Esophagus muscularis mucosa (tissue), 4 donors: ENCODE results near the gene SLC8A1. TPM values are rescaled to one million over a fixed set of nuclear protein-coding genes. Genes with fewer than 3 reads are reported as not detected.
A peak's percentile ranks its signal among the peaks of the same experiment; 100 is the strongest.

Experiments used
- DNase-seq: peaks from one replicate; pipeline ENCODE4 v3.0.0-alpha.2; 2017; ENCODE audit errors: extremely low spot score
- H3K27ac ChIP-seq, 4 donors: fragments of 200-600 bp; sonication (generic); replicated peaks in 1 of 4; 1 replicate in 3 of 4; 2 replicates in 1 of 4; pipeline ENCODE4 v1.5.1; 2016 to 2019; ENCODE audit warnings: mild to moderate bottlenecking in 1 of 4
- H3K27me3 ChIP-seq, 4 donors: fragments of 200-600 bp; sonication (generic); one replicate each; pipeline versions ENCODE4 v1.5.1 to v1.6.0; 2016 to 2019
- H3K36me3 ChIP-seq, 4 donors: fragments of 200-600 bp; sonication (generic); one replicate each; pipeline ENCODE4 v1.5.1; 2016 to 2019
- H3K4me1 ChIP-seq, 4 donors: fragments of 200-600 bp; sonication (generic); one replicate each; pipeline ENCODE4 v1.5.1; 2016 to 2019
- H3K4me3 ChIP-seq, 4 donors: fragments of 200-600 bp; sonication (generic); 1 replicate in 2 of 4; 2 replicates in 2 of 4; pipeline ENCODE4 v1.5.1; 2016 to 2019; ENCODE audit warnings: mild to moderate bottlenecking in 4 of 4, moderate library complexity in 1 of 4
- H3K9me3 ChIP-seq, 4 donors: fragments of 200-600 bp; sonication (generic); 1 replicate in 3 of 4; 2 replicates in 1 of 4; pipeline ENCODE4 v1.5.1; 2016 to 2019
- EP300 ChIP-seq: sonication (generic); formaldehyde crosslinking; IDR thresholded peaks from one replicate; pipeline ENCODE4 v1.6.1; 2017; ENCODE audit warnings: antibody characterized with exemption
- POLR2A ChIP-seq: fragments of 450-650 bp; IDR thresholded peaks from one replicate; pipeline ENCODE4 v1.6.1; 2017; ENCODE audit warnings: antibody characterized with exemption, moderate library complexity, mild to moderate bottlenecking, low read depth
- POLR2AphosphoS5 ChIP-seq, 2 donors: sonication (generic); formaldehyde crosslinking; IDR thresholded peaks; one replicate each; pipeline ENCODE4 v1.6.1; 2017; ENCODE audit warnings: antibody characterized with exemption in 2 of 2
- WGBS: methylation state at CpG from one replicate; pipeline ENCODE4 v1.1.5; 2018; 5-methylcytosine and 5-hydroxymethylcytosine counted together
- intact Hi-C: fragments of 100-400 bp; cut with DNase I; formaldehyde crosslinking; loops from one replicate; pipeline ENCODE4 v1.15.1; 2023
- total RNA-seq, 4 donors: library from RNA; depleted of rRNA; stranded (reverse); fragments of >200 nt; gene quantifications; one replicate each; pipeline versions ENCODE4 v1.1.0 to v1.2.1, GENCODE V29; 2016
- TF ChIP-seq, protein P1 (sequence below), 3 experiments: fragments of 200-600 bp in 2 of 3; fragments of 450-650 bp in 1 of 3; sonication (generic) in 2 of 3; IDR thresholded peaks; one replicate each; pipeline ENCODE4 v1.5.1; 2017 to 2019; ENCODE audit warnings: antibody characterized with exemption in 3 of 3, mild to moderate bottlenecking in 2 of 3, moderate library complexity in 1 of 3

The SLC8A1 gene
- total RNA-seq, 4 donors from 2014 or later, result 105 to 166 (median 157) TPM

DNA sequence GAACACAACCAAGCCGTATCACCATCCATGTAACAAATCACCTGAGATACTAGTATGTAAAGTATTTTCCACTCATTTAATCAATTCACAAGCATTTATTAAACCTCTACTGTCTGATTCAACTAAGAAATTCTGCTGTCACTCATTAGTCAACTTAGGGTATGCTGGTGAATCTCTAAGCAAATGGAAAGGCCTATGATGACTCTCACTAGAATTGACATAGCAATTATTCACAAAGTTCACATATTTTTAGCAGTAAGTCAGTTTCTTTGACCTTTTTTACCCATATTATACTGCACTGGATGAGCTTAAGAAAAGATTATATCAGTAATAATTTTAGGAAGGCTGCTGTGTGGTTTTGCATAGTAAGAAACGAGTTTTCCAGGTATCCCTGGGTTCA is 130.1 kb downstream of the SLC8A1 start:
- 99% methylated on average over 2 of the region's 2 CpGs for WGBS
- Histone ChIP-seq H3K27ac (no peak overlapping the region), H3K27me3 (no peaks in the 10 kb centered on the region), H3K4me1 (peaks cover 30 to 41% (median 35%) of the 10 kb centered on the region in 4 donors), H3K36me3 (no peaks in the 10 kb centered on the region), H3K9me3 (no peaks in the 10 kb centered on the region), H3K4me3 (no peak overlapping the region)
- TF ChIP-seq POLR2AphosphoS5 (IDR thresholded peaks at IDR 0.05), result no peak
- TF ChIP-seq EP300, result no peak
- TF ChIP-seq, protein P1, sequence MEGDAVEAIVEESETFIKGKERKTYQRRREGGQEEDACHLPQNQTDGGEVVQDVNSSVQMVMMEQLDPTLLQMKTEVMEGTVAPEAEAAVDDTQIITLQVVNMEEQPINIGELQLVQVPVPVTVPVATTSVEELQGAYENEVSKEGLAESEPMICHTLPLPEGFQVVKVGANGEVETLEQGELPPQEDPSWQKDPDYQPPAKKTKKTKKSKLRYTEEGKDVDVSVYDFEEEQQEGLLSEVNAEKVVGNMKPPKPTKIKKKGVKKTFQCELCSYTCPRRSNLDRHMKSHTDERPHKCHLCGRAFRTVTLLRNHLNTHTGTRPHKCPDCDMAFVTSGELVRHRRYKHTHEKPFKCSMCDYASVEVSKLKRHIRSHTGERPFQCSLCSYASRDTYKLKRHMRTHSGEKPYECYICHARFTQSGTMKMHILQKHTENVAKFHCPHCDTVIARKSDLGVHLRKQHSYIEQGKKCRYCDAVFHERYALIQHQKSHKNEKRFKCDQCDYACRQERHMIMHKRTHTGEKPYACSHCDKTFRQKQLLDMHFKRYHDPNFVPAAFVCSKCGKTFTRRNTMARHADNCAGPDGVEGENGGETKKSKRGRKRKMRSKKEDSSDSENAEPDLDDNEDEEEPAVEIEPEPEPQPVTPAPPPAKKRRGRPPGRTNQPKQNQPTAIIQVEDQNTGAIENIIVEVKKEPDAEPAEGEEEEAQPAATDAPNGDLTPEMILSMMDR (IDR thresholded peaks at IDR 0.05), result no peak
- no peak for TF ChIP-seq POLR2A
- intact Hi-C loops, result no loop called here
- DNase-seq, result no peak

DNA sequence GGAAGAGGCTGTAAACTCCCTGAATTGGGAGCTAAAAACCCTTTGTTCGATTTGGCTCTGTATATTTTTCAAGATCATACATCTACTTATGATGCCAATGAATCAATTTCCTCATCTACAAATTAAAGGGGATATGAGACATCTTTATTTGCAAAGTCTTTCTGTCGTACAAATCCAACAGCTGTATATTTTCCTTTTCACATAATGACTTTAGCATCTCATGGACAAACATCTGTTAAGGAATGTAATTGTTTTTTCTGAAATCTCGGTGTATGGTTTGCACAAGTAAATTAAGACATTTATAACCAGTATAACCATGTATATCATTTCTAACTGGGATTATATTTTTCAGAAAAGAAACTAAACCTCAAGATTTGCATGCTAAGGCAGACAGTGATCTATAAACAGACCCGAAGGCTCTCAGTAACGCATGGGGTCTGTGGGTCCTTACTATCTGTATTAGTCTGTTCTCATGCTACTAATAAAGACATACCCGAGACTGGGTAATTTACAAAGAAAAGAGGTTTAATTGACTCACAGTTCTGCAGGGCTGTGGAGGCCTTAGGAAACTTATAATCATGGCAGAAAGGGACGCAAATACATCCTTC is 130.8 kb downstream of the SLC8A1 start:
- no peak overlapping the region for H3K4me3 ChIP-seq
- no peaks in the 10 kb centered on the region for H3K36me3 ChIP-seq
- H3K4me1 ChIP-seq, result peaks cover 35 to 46% (median 38%) of the 10 kb centered on the region in 4 donors
- no peaks in the 10 kb centered on the region for H3K9me3 ChIP-seq
- no peaks in the 10 kb centered on the region for H3K27me3 ChIP-seq
- TF ChIP-seq POLR2A (no peak), EP300 (no peak), POLR2AphosphoS5 (IDR thresholded peaks at IDR 0.05) (no peak)
- TF ChIP-seq, protein P1 (IDR thresholded peaks at IDR 0.05), result no peak
- DNase-seq, result no peak
- intact Hi-C loops, result no loop called here
- H3K27ac ChIP-seq, result no peak overlapping the region
- WGBS, result 80% methylated on average over 7 of the region's 7 CpGs

DNA sequence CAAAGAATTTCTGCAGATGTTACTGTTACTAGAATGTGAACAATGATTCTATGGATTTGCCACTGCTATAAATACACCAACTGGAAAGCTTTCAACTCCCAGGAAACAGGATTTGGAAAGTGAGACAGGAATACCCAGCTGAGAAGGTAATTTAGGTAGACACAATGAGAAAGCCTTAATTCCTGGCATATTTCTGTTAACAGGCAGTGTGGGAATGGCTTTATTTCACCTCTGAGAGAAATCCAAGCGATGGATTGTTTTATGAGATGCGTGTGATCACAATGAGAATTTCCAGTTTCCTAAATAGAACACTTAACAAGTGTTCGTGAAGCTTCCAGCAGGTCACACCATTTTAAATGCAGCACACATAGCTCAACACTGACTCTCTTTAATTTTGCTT is 133.0 kb downstream of the SLC8A1 start:
- H3K4me1 ChIP-seq, result peaks cover 28 to 35% (median 33%) of the 10 kb centered on the region in 4 donors
- H3K27ac ChIP-seq, result peak overlapping the region in 1 of 4 donors; percentile 3
- no peak for DNase-seq
- intact Hi-C loops, result no loop called here
- H3K9me3 ChIP-seq, result peaks cover 5 to 11% (median 8%) of the 10 kb centered on the region in 4 donors
- no peaks in the 10 kb centered on the region for H3K27me3 ChIP-seq
- H3K4me3 ChIP-seq, result no peak overlapping the region
- H3K36me3 ChIP-seq, result no peaks in the 10 kb centered on the region
- TF ChIP-seq, protein P1 (IDR thresholded peaks at IDR 0.05), result no peak
- TF ChIP-seq POLR2A, result no peak
- no peak for TF ChIP-seq POLR2AphosphoS5 (IDR thresholded peaks at IDR 0.05)
- no peak for TF ChIP-seq EP300
- WGBS, result 68% methylated on average over 3 of the region's 3 CpGs

DNA sequence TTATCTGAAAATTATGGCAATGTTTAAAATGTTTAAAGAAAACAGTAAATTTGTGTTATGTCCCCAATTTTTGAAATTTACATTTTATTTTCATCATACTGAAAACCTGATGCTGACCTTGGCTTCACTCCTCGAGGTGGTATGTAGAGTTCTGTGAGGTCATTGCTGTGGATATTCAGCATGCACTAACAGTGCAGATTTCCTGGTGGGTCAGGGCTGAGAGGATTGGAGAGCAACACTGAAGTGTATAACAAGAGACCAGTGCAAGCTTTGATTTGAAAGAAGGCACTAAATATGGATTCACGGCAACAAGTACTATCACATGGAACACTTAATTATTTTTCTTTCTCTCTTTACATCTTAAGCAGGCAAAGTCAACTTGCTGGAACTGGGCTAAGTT is 134.1 kb downstream of the SLC8A1 start:
- no peak for DNase-seq
- Histone ChIP-seq H3K27me3 (no peaks in the 10 kb centered on the region), H3K4me3 (no peak overlapping the region), H3K4me1 (peaks cover 23 to 35% (median 26%) of the 10 kb centered on the region in 4 donors), H3K27ac (peak overlapping the region in 3 of 4 donors; percentile 10 to 40 (median 23)), H3K9me3 (peaks cover 5 to 13% (median 8%) of the 10 kb centered on the region in 4 donors), H3K36me3 (no peaks in the 10 kb centered on the region)
- TF ChIP-seq, protein P1 (IDR thresholded peaks at IDR 0.05), result no peak
- no peak for TF ChIP-seq POLR2AphosphoS5 (IDR thresholded peaks at IDR 0.05)
- TF ChIP-seq EP300, result no peak
- no peak for TF ChIP-seq POLR2A
- intact Hi-C loops, result no loop called here
- WGBS, result 47% methylated on average over 2 of the region's 2 CpGs
